ENCODE results near the gene ZFP36L1.

The ZFP36L1 gene

DNA sequence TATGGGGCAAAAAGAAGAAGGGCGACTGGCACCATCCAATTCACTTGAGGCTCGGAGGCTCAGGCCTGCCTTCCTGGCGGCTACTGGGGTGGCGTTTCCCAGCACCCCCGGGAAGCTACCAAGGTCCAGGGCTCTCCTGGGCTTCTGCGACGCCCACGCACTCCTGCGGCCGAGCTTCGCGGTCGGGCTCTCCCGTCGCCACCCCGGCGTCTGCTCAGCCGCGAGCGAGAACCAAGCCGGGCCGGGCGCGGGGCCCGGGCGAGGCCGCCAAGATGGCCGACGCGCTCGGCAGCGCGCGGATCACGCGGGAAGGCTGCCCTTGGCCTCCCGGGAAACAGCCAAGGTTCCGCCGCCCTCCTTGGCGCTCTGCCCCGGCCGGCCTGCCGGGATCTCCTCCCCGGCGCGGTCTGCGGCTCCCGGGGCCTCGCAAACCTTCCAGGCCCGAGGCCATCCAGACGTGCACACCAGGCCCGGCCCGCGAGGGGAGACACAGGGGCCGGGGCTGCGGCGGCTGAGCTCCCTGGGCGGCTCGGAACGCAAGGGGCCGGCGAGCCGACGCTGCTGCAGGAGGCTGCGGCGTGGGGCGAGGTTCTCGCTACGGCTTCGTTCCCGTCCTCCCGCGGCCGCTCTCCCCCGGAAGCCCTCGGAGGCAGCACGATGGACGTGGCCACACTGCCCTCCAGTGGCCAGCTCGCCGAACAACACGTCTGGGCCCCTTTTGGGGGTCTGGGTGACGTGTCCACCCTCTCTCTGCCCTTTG is 23.5 kb upstream of the ZFP36L1 start:
- peak; percentile 85 for DNase-seq (ENCODE audit: low read depth, low spot score)

GRCh38 chr14:68815298-68816182 is 22.7 kb upstream of the ZFP36L1 start:
- DNase-seq (ENCODE audit: low read depth, low spot score) = no peak

- DNase-seq (ENCODE audit: low read depth, low spot score) = no peak
Measured at GRCh38 chr14:68814539-68815297, 21.9 kb upstream of the ZFP36L1 start.

DNA sequence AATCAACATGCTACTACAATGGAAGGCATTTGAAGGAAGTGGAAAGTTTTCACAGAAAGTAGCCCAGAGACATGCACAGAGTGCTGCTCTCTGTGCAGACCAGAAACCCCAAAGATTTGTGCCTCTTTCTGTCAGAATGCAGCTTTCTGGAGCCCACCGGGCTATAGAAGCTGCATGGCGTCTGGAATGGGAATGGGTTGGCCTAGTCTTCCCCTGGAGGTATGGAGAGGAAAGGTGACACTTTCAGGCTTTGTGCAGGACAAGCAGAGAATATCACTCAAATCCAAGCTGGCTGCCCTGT is 21.3 kb upstream of the ZFP36L1 start:
- no peak for DNase-seq (ENCODE audit: low read depth, low spot score)

- DNase-seq (ENCODE audit: low read depth, low spot score) = no peak
Measured at GRCh38 chr14:68813318-68813838, 20.5 kb upstream of the ZFP36L1 start.

DNA sequence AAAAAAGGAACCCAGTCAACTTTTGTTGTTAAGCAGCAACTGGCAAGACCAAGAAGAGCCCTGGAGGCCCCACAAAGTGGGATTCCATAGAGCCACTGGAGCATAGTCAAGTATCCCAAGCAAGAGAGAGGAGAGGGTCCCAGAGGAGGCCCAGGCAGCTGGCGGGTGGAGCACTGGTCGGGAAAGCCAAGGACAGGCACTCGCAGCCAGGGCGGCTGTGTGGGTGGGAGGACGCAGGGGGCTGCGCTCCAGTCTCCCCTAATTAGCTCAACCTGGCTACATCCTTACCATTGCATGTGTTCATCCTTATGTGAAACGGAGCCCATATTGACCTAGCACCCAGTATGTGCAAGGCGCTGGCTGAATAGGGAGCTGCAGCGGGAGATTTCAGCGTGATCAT is 18.3 kb upstream of the ZFP36L1 start:
- DNase-seq (ENCODE audit: low read depth, low spot score) = no peak

DNA sequence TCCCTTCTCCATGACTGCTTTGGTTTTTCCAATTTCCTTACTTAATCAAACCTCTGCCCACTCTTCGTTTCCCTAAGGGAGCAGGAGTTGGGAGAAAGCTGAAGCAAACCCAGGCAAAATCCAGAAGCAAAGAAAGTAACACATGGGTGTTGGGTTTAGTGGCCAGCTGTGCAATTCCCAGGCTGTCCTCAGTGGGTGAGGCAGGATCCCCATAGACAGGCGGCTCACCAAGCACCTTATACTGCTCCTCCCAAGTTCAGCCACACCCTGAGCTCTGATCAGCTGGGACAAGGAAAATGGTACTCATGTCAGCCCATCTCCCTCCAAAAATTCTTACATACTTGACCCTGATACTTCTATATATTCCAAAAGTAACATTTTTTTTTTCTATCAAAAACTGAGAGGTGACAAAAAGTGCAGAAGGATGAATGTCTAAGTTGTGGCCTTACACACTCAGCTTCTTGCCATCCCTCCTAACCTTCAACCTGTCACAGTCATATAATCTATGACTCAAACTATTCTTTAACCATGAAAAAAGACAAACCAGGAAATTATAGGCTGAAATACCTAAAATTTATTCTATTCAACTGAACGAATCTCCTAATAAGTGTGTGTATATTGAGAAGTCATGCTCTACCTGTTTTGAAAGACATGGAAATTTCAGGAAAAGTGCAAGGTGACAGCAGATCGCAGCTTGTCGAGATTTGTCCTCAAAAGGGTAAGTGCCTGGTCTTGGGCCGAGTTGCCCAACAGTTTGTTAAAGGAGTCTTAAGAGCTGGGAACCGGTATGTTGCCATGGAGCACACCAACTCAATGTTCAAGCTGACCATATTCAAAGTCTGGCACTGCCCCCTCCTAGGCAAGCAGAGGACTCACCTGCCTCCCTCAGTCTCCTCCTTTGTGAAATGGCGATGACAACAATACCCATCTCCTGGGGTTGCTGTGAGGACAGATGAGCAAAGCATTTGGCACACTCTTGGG is 17.6 kb upstream of the ZFP36L1 start:
- no peak for DNase-seq (ENCODE audit: low read depth, low spot score)

DNA sequence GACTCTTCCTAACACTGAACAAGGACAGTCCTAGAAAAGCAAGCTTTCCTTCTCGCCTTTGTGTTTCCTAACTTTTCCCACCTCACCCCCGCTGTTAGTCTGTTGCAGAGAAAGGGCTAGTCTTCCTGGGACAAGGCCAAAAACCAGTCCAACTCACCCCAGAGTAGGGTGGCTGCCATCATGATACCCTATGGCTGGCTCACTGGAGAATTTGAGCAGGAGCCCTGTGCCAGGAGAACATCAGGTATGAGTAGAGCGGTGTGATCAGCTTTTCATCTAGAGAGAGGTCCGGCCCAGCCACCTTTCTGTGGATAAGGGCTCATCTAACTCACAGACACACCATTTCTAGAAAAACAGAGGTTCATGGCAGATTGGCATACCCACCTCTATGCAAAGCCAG is 16.7 kb upstream of the ZFP36L1 start:
- no peak for DNase-seq (ENCODE audit: low read depth, low spot score)

DNA sequence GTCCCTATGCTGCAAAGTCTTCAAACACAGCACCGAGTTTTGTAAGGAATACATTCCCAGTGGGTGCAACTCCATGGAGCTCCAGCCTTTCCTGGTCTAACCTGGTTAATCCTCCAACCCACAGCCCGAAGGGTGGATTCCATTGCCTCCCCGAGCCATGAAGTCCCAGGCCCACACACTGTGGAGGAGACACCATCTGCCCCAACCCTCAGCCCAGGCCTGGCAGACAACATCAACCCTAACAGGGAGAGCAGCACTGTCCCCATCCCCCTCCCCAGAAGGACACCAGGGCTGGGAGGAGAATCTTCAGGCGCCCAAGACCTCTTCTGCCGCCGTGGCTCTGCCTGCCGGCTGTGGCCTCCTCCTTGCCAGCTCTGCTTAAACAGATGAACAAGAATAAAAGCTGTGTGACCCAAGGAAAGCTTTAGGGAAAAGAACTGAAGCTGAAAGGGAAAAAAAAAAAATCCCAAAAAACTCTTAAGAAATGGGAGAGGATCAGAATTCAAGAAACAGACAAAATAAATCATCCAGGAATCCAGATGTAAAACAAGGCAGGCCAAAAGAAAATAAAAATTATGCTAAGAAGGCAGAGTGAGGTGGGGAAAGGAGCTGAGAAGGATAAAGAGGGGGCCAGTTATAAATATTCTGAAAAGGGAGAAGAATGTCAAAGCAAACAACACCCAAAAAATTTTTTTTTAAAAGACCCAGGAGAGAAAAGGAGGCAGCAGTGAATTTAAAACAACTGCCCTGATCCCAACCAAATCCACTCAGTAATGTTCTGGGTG is 16.0 kb upstream of the ZFP36L1 start:
- no peak for DNase-seq (ENCODE audit: low read depth, low spot score)

DNA sequence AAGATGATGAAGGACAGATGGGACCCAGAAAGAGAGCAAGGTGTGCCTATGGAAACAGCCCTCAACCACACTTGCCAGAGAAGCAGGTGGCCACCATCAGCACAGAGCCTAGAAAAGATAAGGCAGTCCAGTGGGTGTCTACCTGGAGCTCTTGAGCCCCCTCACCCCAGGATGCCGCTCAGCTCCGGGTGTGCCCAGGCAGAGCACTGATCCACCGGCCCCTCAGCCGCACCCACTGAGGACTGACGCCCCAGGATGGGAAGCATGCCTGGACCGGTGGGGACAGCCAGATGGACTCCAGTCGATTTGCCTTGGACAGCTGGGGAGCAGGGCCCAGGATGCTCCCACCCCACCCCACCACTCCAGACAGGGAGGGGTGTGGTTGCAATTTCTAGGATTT is 15.1 kb upstream of the ZFP36L1 start:
- DNase-seq (ENCODE audit: low read depth, low spot score) = no peak

DNA sequence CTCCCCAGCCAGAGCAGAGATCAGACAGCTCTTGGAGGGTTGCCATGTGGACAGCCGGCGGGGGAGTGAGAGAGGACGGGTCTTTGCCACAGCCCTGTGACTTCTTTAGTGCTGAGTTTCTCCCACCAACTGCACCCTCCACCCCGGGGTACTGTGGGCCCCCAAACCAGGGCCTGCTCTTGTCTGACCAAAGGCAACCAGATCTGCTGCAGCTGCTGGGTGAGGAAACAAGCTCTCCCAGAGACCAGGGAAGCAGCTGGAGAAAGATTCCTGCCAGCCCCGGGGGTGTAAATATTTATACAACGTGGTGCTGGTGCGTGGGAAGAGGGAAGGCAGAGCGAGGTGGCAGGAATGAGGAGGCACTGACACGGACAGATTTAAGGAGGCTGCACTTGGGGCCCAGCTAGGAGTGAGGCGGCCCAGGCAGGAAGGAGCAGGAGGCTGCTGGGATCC is 14.3 kb upstream of the ZFP36L1 start:
- DNase-seq (ENCODE audit: low read depth, low spot score) = peak; percentile 85

DNA sequence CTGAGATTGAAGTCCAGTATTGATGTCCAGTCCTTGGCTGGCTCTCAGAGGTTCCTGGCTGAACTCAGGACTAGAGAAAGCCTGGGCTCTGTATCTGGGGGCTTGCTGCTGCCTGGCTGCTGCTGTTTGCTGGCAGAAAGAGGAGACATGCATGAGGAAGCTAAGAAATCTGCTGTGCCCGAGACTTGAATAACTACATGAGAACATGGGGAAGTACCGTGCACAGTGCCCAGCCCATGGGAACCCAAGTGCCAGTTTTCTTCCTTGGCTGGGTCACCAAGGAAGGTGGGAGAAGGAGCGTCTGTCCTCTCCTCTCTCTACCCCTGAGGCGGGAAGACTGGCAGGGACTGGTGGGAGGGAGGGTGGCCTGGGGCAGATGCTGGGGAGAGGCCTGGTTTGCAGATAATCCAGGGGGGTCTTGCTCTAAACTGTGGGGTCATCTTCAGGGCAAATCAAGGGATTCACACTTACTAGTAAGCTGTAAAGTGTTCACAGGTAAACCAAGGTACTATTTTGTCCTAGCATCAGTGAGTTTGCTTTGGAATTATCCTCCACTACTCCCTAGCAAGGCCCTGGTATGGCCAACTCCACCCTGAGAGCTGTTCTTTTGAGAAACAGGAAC is 13.8 kb upstream of the ZFP36L1 start:
- no peak for DNase-seq (ENCODE audit: low read depth, low spot score)

DNA sequence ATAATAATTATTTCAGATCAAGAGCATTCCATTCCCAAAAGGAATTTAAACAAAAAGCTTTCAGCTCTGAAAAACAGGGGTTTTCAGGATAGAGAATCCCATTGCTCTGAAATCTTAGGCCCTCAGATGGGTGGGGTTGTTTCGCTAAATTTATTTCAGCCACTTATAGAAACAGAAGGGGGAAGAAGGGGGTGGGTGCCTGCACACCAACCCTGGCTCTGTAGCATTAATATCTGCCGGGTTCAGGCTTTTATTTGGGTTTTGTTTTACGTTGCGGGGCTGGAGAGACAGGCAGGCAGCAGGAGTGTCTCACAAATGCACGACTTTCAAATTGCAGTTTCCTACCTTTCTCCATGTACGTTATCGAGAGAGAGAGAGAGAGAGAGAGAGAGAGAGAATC is 12.5 kb upstream of the ZFP36L1 start:
- no peak for DNase-seq (ENCODE audit: low read depth, low spot score)

DNA sequence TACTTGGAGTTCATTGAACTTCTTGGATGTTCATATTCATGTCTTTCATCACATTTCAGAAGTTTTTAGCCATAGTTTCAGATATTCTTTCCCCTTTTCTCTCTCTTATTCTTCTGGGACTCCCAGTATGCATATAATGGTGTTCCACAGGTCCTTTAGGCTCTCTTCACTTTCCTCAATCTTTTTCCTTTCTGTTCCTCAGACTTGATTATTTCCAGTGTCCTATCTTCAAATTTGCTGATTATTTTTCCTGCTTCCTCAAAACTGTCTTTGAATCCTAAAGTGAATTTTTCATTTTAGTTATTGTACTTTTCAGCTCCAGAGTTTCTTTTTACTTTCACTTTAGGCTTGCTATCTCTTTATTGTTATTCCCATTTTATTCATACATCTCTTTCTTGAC is 8.8 kb upstream of the ZFP36L1 start:
- DNase-seq (ENCODE audit: low read depth, low spot score) = no peak

DNA sequence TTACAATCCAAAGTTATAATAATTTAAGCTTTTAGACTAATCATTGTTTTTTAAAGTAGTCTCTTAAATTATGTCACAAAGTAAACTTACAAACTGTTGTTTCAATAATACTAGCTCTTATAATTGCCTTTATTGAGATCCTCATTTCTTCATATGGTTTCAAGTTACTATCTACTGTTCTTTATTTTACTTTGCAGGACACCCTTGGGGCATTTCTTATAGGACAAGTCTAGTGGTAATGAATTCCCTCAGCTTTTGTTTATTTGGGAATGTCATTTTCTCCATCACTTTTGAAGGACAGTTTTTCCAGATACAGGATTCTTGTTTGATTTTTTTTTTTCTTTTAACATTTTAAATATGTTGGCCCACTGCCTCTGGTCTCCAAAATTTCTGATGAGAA is 8.1 kb upstream of the ZFP36L1 start:
- no peak for DNase-seq (ENCODE audit: low read depth, low spot score)

GRCh38 chr14:68800390-68800789 is 7.5 kb upstream of the ZFP36L1 start:
- DNase-seq (ENCODE audit: low read depth, low spot score) = no peak

- no peak for DNase-seq (ENCODE audit: low read depth, low spot score)
Measured at GRCh38 chr14:68798621-68799020, 5.8 kb upstream of the ZFP36L1 start.

GRCh38 chr14:68797121-68797670 is 4.3 kb upstream of the ZFP36L1 start:
- DNase-seq (ENCODE audit: low read depth, low spot score) = no peak

DNA sequence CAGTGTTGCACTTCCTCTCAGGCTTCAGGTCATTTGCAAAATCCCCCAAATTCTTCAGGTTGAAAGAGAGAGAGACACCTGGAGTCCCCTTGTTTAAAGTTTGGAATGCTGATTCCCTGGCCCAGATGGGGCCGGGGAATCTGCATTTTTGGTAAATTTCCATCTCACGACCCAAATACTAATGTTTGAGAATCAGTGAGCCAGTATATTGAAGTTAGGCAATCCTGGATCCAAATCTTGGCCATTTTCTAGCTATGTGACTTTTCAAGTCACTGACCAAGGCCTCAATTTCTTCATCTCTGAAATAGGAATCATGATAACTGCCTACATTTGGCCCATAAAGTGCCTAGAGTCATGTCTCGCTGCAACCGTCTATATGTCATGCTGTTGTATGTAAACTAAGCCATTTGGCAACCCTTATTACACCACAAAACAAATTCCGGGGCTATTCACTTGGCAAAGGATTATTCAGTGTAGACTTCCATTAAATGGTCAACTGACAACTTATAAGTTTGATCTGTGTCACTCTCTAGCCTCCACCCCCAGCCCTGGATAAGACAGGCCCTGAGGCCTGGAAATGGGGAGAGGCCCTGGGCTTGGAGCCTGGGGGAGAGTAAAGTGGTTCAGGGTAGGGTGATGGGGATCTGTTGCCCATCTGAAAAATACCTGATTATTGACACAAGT is 3.7 kb upstream of the ZFP36L1 start:
- no peak for DNase-seq (ENCODE audit: low read depth, low spot score)

Data from brain pericyte (primary cell).